Measurements from ENCODE around the gene XYLT1. TPM values are rescaled to one million over a fixed set of nuclear protein-coding genes. Genes with fewer than 3 reads are reported as not detected.
"Not testable (repeated sequence)": the region's sequence is repeated elsewhere in the genome, so short reads cannot be mapped to it uniquely, and the experiment has no call there.

Gene XYLT1
- total and polyA plus RNA-seq, 3 experiments from 2014 or later, result 1.4 to 9.1 (median 6.8) TPM

GRCh38 chr16:17481736-17482135 is 11.0 kb upstream of the XYLT1 start:
- H3K27me3 Mint-ChIP-seq, result peaks cover 17 to 49% of the 10 kb centered on the region in 2 donors
- CTCF ChIA-PET, result no interaction called here
- H3K4me1 Mint-ChIP-seq, result peaks cover 3% of the 10 kb centered on the region in 3 donors
- H3K9me3 Mint-ChIP-seq, result peaks cover 0 to 2% (median 0%) of the 10 kb centered on the region in 5 donors
- POLR2A ChIA-PET, result no interaction called here
- no peak overlapping the region for H3K27ac ChIP-seq (ENCODE audit: low read depth, low read length)
- no peak overlapping the region for H3K4me3 Mint-ChIP-seq
- H3K4me3 ChIP-seq (ENCODE audit: low read length), result no peak overlapping the region
- H3K36me3 ChIP-seq (ENCODE audit: insufficient read depth, low read length), result no peaks in the 10 kb centered on the region
- H3K27me3 ChIP-seq (ENCODE audit: insufficient read depth, low read length, poor library complexity, severe bottlenecking), result no peaks in the 10 kb centered on the region
- H3K36me3 Mint-ChIP-seq, result peaks cover 0 to 12% (median 0%) of the 10 kb centered on the region in 3 donors
- DNase-seq, result no peak
- peaks cover 2% of the 10 kb centered on the region for H3K4me1 ChIP-seq (ENCODE audit: insufficient read depth, low read length)
- H3K9me3 ChIP-seq (ENCODE audit: low read length), result no peaks in the 10 kb centered on the region
- no peak overlapping the region for H3K27ac Mint-ChIP-seq

- H3K27ac ChIP-seq (ENCODE audit: low read depth, low read length); H3K4me3 ChIP-seq (ENCODE audit: low read length); H3K4me3 Mint-ChIP-seq; H3K27me3 ChIP-seq (ENCODE audit: insufficient read depth, low read length, poor library complexity, severe bottlenecking); H3K9me3 ChIP-seq (ENCODE audit: low read length); POLR2A ChIA-PET; H3K36me3 ChIP-seq (ENCODE audit: insufficient read depth, low read length); DNase-seq; H3K9me3 Mint-ChIP-seq; H3K36me3 Mint-ChIP-seq: not testable (repeated sequence)
- CTCF ChIA-PET, result interaction anchor here (0.7 kb wide), 1 partner anchor 102 kb away, joined by 3 read pairs; no protein-coding TSS in a partner anchor
- Mint-ChIP-seq H3K4me1 (peaks cover 19 to 30% (median 24%) of the 10 kb centered on the region in 3 donors), H3K27ac (peak overlapping the region in 1 of 8 donors; percentile 55), H3K27me3 (peaks cover 18 to 31% of the 10 kb centered on the region in 2 donors)
- peaks cover 15% of the 10 kb centered on the region for H3K4me1 ChIP-seq (ENCODE audit: insufficient read depth, low read length)
Measured at GRCh38 chr16:17477260-17477545, 6.4 kb upstream of the XYLT1 start.

GRCh38 chr16:17476414-17477259 is 5.9 kb upstream of the XYLT1 start:
- Mint-ChIP-seq H3K27me3 (peaks cover 18 to 28% of the 10 kb centered on the region in 2 donors), H3K27ac (peak overlapping the region in 5 of 8 donors; percentile 16 to 64 (median 55)), H3K4me3 (no peak overlapping the region), H3K36me3 (peaks cover 0 to 5% (median 0%) of the 10 kb centered on the region in 3 donors), H3K4me1 (peaks cover 19 to 30% (median 24%) of the 10 kb centered on the region in 3 donors), H3K9me3 (no peaks in the 10 kb centered on the region)
- peak in 3 of 5 donors; percentile 36 to 58 (median 41) for DNase-seq
- no peak overlapping the region for H3K4me3 ChIP-seq (ENCODE audit: low read length)
- POLR2A ChIA-PET, result no interaction called here
- CTCF ChIA-PET, result interaction anchor here (0.7 kb wide), 1 partner anchor 103 kb away, joined by 3 read pairs; no protein-coding TSS in a partner anchor
- no peaks in the 10 kb centered on the region for H3K36me3 ChIP-seq (ENCODE audit: insufficient read depth, low read length)
- peaks cover 15% of the 10 kb centered on the region for H3K4me1 ChIP-seq (ENCODE audit: insufficient read depth, low read length)
- H3K27me3 ChIP-seq (ENCODE audit: insufficient read depth, low read length, poor library complexity, severe bottlenecking), result no peaks in the 10 kb centered on the region
- no peak overlapping the region for H3K27ac ChIP-seq (ENCODE audit: low read depth, low read length)
- H3K9me3 ChIP-seq (ENCODE audit: low read length), result no peaks in the 10 kb centered on the region

- no peak overlapping the region for H3K4me3 Mint-ChIP-seq
- Histone ChIP-seq H3K36me3 (ENCODE audit: insufficient read depth, low read length) (no peaks in the 10 kb centered on the region), H3K27ac (ENCODE audit: low read depth, low read length) (no peak overlapping the region), H3K9me3 (ENCODE audit: low read length) (no peaks in the 10 kb centered on the region), H3K4me1 (ENCODE audit: insufficient read depth, low read length) (peaks cover 19% of the 10 kb centered on the region), H3K4me3 (ENCODE audit: low read length) (no peak overlapping the region), H3K27me3 (ENCODE audit: insufficient read depth, low read length, poor library complexity, severe bottlenecking) (no peaks in the 10 kb centered on the region)
- DNase-seq, result no peak
- ChIA-PET POLR2A (interaction anchor here (1.1 kb wide), 1 partner anchor 105 kb away, joined by 3 read pairs; no protein-coding TSS in a partner anchor), CTCF (interaction anchor here (1.2 to 1.4 kb wide), 3 partner anchors 21 to 106 kb away, joined by 3 to 5 read pairs (median 5); no protein-coding TSS in a partner anchor)
- peaks cover 0 to under 1% (median 0%) of the 10 kb centered on the region in 3 donors for H3K36me3 Mint-ChIP-seq
- no peaks in the 10 kb centered on the region for H3K9me3 Mint-ChIP-seq
- peak overlapping the region in 1 of 8 donors; percentile 47 for H3K27ac Mint-ChIP-seq
- H3K4me1 Mint-ChIP-seq, result peaks cover 19 to 35% (median 24%) of the 10 kb centered on the region in 3 donors
- H3K27me3 Mint-ChIP-seq, result peaks cover 12 to 14% of the 10 kb centered on the region in 2 donors
Measured at GRCh38 chr16:17475104-17475503, 4.3 kb upstream of the XYLT1 start.

- ChIA-PET CTCF (interaction anchor here (0.9 to 1.4 kb wide), 4 partner anchors 20 to 105 kb away, joined by 3 to 5 read pairs (median 4); no protein-coding TSS in a partner anchor), POLR2A (interaction anchor here (1.1 kb wide), 1 partner anchor 105 kb away, joined by 3 read pairs; no protein-coding TSS in a partner anchor)
- H3K4me3 Mint-ChIP-seq, result peak overlapping the region in 3 of 7 donors; percentile 15 to 43 (median 32)
- Histone ChIP-seq H3K4me3 (ENCODE audit: low read length) (no peak overlapping the region), H3K27me3 (ENCODE audit: insufficient read depth, low read length, poor library complexity, severe bottlenecking) (no peaks in the 10 kb centered on the region), H3K27ac (ENCODE audit: low read depth, low read length) (no peak overlapping the region), H3K9me3 (ENCODE audit: low read length) (no peaks in the 10 kb centered on the region), H3K36me3 (ENCODE audit: insufficient read depth, low read length) (no peaks in the 10 kb centered on the region), H3K4me1 (ENCODE audit: insufficient read depth, low read length) (peaks cover 20% of the 10 kb centered on the region)
- H3K27me3 Mint-ChIP-seq, result peaks cover 9 to 15% of the 10 kb centered on the region in 2 donors
- H3K9me3 Mint-ChIP-seq, result no peaks in the 10 kb centered on the region
- peaks cover 0 to 6% (median 0%) of the 10 kb centered on the region in 3 donors for H3K36me3 Mint-ChIP-seq
- no peak for DNase-seq
- peaks cover 22 to 40% (median 27%) of the 10 kb centered on the region in 3 donors for H3K4me1 Mint-ChIP-seq
- H3K27ac Mint-ChIP-seq, result peak overlapping the region in 4 of 8 donors; percentile 36 to 75 (median 62)
Measured at GRCh38 chr16:17474572-17474971, 3.8 kb upstream of the XYLT1 start.

- peak overlapping the region in 5 of 7 donors; percentile 6 to 43 (median 31) for H3K4me3 Mint-ChIP-seq
- no peaks in the 10 kb centered on the region for H3K9me3 Mint-ChIP-seq
- H3K36me3 ChIP-seq (ENCODE audit: insufficient read depth, low read length), result no peaks in the 10 kb centered on the region
- no peak for DNase-seq
- H3K27me3 ChIP-seq (ENCODE audit: insufficient read depth, low read length, poor library complexity, severe bottlenecking), result no peaks in the 10 kb centered on the region
- no peak overlapping the region for H3K4me3 ChIP-seq (ENCODE audit: low read length)
- H3K27me3 Mint-ChIP-seq, result peaks cover 8 to 15% of the 10 kb centered on the region in 2 donors
- H3K27ac ChIP-seq (ENCODE audit: low read depth, low read length), result no peak overlapping the region
- H3K4me1 ChIP-seq (ENCODE audit: insufficient read depth, low read length), result peaks cover 25% of the 10 kb centered on the region
- H3K36me3 Mint-ChIP-seq, result peaks cover 0 to 9% (median 0%) of the 10 kb centered on the region in 3 donors
- H3K4me1 Mint-ChIP-seq, result peaks cover 28 to 45% (median 32%) of the 10 kb centered on the region in 3 donors
- H3K9me3 ChIP-seq (ENCODE audit: low read length), result no peaks in the 10 kb centered on the region
- ChIA-PET CTCF (interaction anchor here (0.9 to 1.4 kb wide), 4 partner anchors 20 to 105 kb away, joined by 3 to 5 read pairs (median 4); no protein-coding TSS in a partner anchor), POLR2A (interaction anchor here (1.1 kb wide), 1 partner anchor 104 kb away, joined by 3 read pairs; no protein-coding TSS in a partner anchor)
- peak overlapping the region in 6 of 8 donors; percentile 50 to 91 (median 74) for H3K27ac Mint-ChIP-seq
Measured at GRCh38 chr16:17474037-17474436, 3.3 kb upstream of the XYLT1 start.

GRCh38 chr16:17471719-17472461 is 1.1 kb upstream of the XYLT1 start:
- CTCF ChIA-PET, result no interaction called here
- POLR2A ChIA-PET, result no interaction called here
- peaks cover 46 to 65% (median 52%) of the 10 kb centered on the region in 3 donors for H3K4me1 Mint-ChIP-seq

More at GRCh38 chr16:17471719-17472461, 1.1 kb upstream of the XYLT1 start:
- Histone ChIP-seq H3K9me3 (ENCODE audit: low read length) (no peaks in the 10 kb centered on the region), H3K27ac (ENCODE audit: low read depth, low read length) (no peak overlapping the region), H3K36me3 (ENCODE audit: insufficient read depth, low read length) (no peaks in the 10 kb centered on the region), H3K4me3 (ENCODE audit: low read length) (no peak overlapping the region), H3K27me3 (ENCODE audit: insufficient read depth, low read length, poor library complexity, severe bottlenecking) (no peaks in the 10 kb centered on the region), H3K4me1 (ENCODE audit: insufficient read depth, low read length) (peaks cover 40% of the 10 kb centered on the region)
- no peak for DNase-seq
- peaks cover 0 to 14% (median 0%) of the 10 kb centered on the region in 3 donors for H3K36me3 Mint-ChIP-seq
- peak overlapping the region in 5 of 8 donors; percentile 4 to 96 (median 87) for H3K27ac Mint-ChIP-seq
- peaks cover 0 to 5% of the 10 kb centered on the region in 2 donors for H3K27me3 Mint-ChIP-seq
- H3K4me3 Mint-ChIP-seq, result peak overlapping the region; percentile 63 to 92 (median 82)
- no peaks in the 10 kb centered on the region for H3K9me3 Mint-ChIP-seq

Measured in CD8-positive, alpha-beta memory T cell (primary cell).